ENCODE data around the gene DDX46.

- no peak for TF ChIP-seq SUZ12 (IDR thresholded peaks at IDR 0.05; ENCODE audit: extremely low read depth, insufficient read depth, insufficient read length)
- no peak for TF ChIP-seq ZNF274 (IDR thresholded peaks at IDR 0.05; ENCODE audit: low read depth, low read length)
- TF ChIP-seq YY1 (IDR thresholded peaks at IDR 0.05; ENCODE audit: insufficient read depth, insufficient read length) = no peak
Observed at GRCh38 chr5:134742134-134742533, 16.4 kb upstream of the DDX46 start.
